Measurements from ENCODE around the gene USP21. TPM values are rescaled to one million over a fixed set of nuclear protein-coding genes. Genes with fewer than 3 reads are reported as not detected.

The USP21 gene
- total and polyA plus RNA-seq, 9 of the 15 experiments (the other 6 are each of a cell fraction or from before 2014, with no cell fraction given): 4.9 to 52.4 (median 21.6) TPM

GRCh38 chr1:161206411-161207140 lies 47.3 kb downstream of the USP21 start (continued):
- no peak for TF ChIP-seq JUND (IDR thresholded peaks at IDR 0.05; ENCODE audit: borderline replicate concordance, low read depth, low read length)
- no peak for TF ChIP-seq JUND (tag; IDR thresholded peaks at IDR 0.05; ENCODE audit: borderline replicate concordance, low read depth, low read length)
- TF ChIP-seq PHB (CRISPR knock-in tag; IDR thresholded peaks at IDR 0.05): no peak
- no peak for TF ChIP-seq ELK3 (CRISPR knock-in tag; IDR thresholded peaks at IDR 0.05)
- no peak for TF ChIP-seq MEF2A (IDR thresholded peaks at IDR 0.05; ENCODE audit: control insufficient read depth, low read depth, low read length)
- TF ChIP-seq MXI1 (IDR thresholded peaks at IDR 0.05; ENCODE audit: low read depth, low read length): no peak

GRCh38 chr1:161207173-161207572 lies 47.9 kb downstream of the USP21 start:
- Histone ChIP-seq H3K9ac (ENCODE audit: insufficient read depth in 1 of 2, low read depth in 2 of 2, low read length in 2 of 2) (no peak overlapping the region), H3K36me3 (ENCODE audit: control insufficient read depth, insufficient read depth, low read length) (peaks cover 81% of the 10 kb centered on the region), H3K27ac (ENCODE audit: extremely low read depth, low read depth, low read length) (no peak overlapping the region), H3K9me1 (ENCODE audit: control insufficient read depth, insufficient read depth, low read length) (peaks cover 3% of the 10 kb centered on the region), H3K27me3 (ENCODE audit: control insufficient read depth in 2 of 2, insufficient read depth in 2 of 2, low read length in 2 of 2) (no peaks in the 10 kb centered on the region), H2AFZ (ENCODE audit: low read depth, low read length) (no peak overlapping the region), H3K9me3 (replicated peaks; ENCODE audit: control insufficient read depth, insufficient read depth, low read depth, low read length) (no peaks in the 10 kb centered on the region), H3K4me3 (no peak overlapping the region), H4K20me1 (replicated peaks; ENCODE audit: control insufficient read depth, insufficient read depth, low read length) (0 out of 2 replicates have a peak, but pooled peaks cover 8% of the 10 kb centered on the region), H3K79me2 (ENCODE audit: control insufficient read depth, insufficient read depth, low read length) (peaks cover 24% of the 10 kb centered on the region), H3K4me1 (replicated peaks in 1 of 2; ENCODE audit: control insufficient read depth in 2 of 2, insufficient read depth in 2 of 2, low read length in 2 of 2) (peaks cover 9 to 17% of the 10 kb centered on the region in 2 experiments; a peak in 4 of 5 replicates), H3K4me2 (ENCODE audit: insufficient read depth, low read length) (no peak overlapping the region)
- ChIA-PET POLR2A (no interaction called here), CTCF (ENCODE audit: low intra/inter-chr PET ratio) (no interaction called here)
- ATAC-seq: no peak
- no peak for FAIRE-seq
- no TSS peak for BruUV-seq (replicated peaks)
- intact Hi-C loops (cut with micrococcal nuclease) (no loop called here), in situ Hi-C loops (cut with MboI) (no loop called here)
- no peak for DNase-seq (ENCODE audit: extremely low read depth in 1 of 4, low spot score in 3 of 4)
- 77% methylated on average over 8 of the region's 8 CpGs for WGBS (ENCODE audit: insufficient coverage, low coverage, missing lambda C conversion rate)
- TF ChIP-seq TSC22D4 (tag; IDR thresholded peaks at IDR 0.05) (no peak), ZNF586 (CRISPR knock-in tag; conservative IDR thresholded peaks at IDR 0.05) (no peak), RNF219 (CRISPR knock-in tag; IDR thresholded peaks at IDR 0.05) (no peak), TAF15 (IDR thresholded peaks at IDR 0.05; ENCODE audit: low read depth, low read length) (no peak), ZNF77 (CRISPR knock-in tag; IDR thresholded peaks at IDR 0.05) (no peak), THRB (CRISPR knock-in tag; conservative IDR thresholded peaks at IDR 0.05) (no peak), DPF2 (IDR thresholded peaks at IDR 0.05) (no peak)
